ENCODE data around the gene ASPSCR1. TPM values are rescaled to one million over a fixed set of nuclear protein-coding genes. Genes with fewer than 3 reads are reported as not detected.
A peak's percentile ranks its signal among the peaks of the same experiment; 100 is the strongest.

Gene ASPSCR1
- total and polyA plus RNA-seq, 2 of the 13 experiments (the other 11 are each of a cell fraction or from before 2014, with no cell fraction given), result 274 to 314 TPM

GRCh38 chr17:81966343-81967243 lies 10.8 kb upstream of the ASPSCR1 start (continued):
- TF ChIP-seq PRDM15 (CRISPR knock-in tag; IDR thresholded peaks at IDR 0.05), result no peak
- TF ChIP-seq SSRP1 (CRISPR knock-in tag; IDR thresholded peaks at IDR 0.05), result 0 out of 2 replicates have a peak, but pooled peaks have one; percentile 21
- peak; percentile 78 for TF ChIP-seq PITX1 (CRISPR knock-in tag; IDR thresholded peaks at IDR 0.05)
- TF ChIP-seq ZNF589 (CRISPR knock-in tag; conservative IDR thresholded peaks at IDR 0.05), result peak; percentile 90; the same call in 1 of the 2 replicates
- peak; percentile 58; the same call in 1 of the 2 replicates for TF ChIP-seq ZNF3 (CRISPR knock-in tag; IDR thresholded peaks at IDR 0.05)
- no peak for TF ChIP-seq SMC3 (IDR thresholded peaks at IDR 0.05; ENCODE audit: low read length)
- no peak for TF ChIP-seq KIAA2018 (CRISPR knock-in tag; IDR thresholded peaks at IDR 0.05; ENCODE audit: borderline replicate concordance)
- TF ChIP-seq PRPF4 (IDR thresholded peaks at IDR 0.05; ENCODE audit: low read depth, low read length, poor library complexity, severe bottlenecking), result no peak
- no peak; the same call in 1 of the 2 replicates for TF ChIP-seq MXD1 (CRISPR knock-in tag; IDR thresholded peaks at IDR 0.05)
- TF ChIP-seq BHLHE40 (IDR thresholded peaks at IDR 0.05; ENCODE audit: low read length), result peak; percentile 16
- TF ChIP-seq ZNF616 (CRISPR knock-in tag; IDR thresholded peaks at IDR 0.05; ENCODE audit: low read depth), result no peak
- TF ChIP-seq KLF16 (CRISPR knock-in tag; IDR thresholded peaks at IDR 0.05), result peak; percentile 83 to 88; a peak in 3 of 4 replicates
